GM12892 (cell line): Measurements from ENCODE around the gene MUTYH.

ENCODE experiments used
- POLR2A ChIP-seq: IDR thresholded peaks from 2 replicates; pipeline ENCODE4 v1.6.1; 2011; ENCODE audit warnings: low read depth, low read length, control low read depth
- POLR2AphosphoS5 ChIP-seq: IDR thresholded peaks from 2 replicates; pipeline ENCODE4 v1.6.1; 2011; ENCODE audit warnings: low read depth, low read length, control low read depth

DNA sequence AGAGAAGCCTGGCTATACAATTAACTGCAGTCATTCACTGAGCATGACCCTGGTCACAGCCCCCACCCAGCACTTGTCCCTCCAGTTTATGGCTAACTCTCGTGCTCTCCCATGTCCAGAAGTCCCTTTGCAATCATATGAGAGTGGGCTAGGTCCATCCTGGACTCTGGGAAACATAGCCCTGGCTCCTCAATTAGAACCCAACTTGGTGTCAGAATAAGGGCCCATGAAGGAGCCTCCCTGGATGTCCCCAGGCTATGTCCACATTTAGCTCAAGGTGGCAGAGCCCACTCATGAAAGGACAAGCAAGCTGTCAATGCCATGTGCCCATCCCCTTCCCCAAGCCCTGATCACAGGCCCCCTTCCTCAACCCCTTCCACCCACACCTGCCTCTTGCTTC is 40.9 kb downstream of the MUTYH start:
- TF ChIP-seq POLR2AphosphoS5, result no peak
- TF ChIP-seq POLR2A, result no peak
